Smooth muscle cell (in vitro differentiated cells): ENCODE data around the gene TPP1. TPM values are rescaled to one million over a fixed set of nuclear protein-coding genes. Genes with fewer than 3 reads are reported as not detected.
A peak's percentile ranks its signal among the peaks of the same experiment; 100 is the strongest.

Source experiments
- DNase-seq: peaks from one replicate; lab custom pipeline; 2025; ENCODE audit not compliant: unreplicated experiment; lab: John Stamatoyannopoulos, UW
- H2AFZ ChIP-seq: fragments of 200-600 bp; sonication (generic); 2 replicates; pipeline ENCODE4 v1.6.0; 2016; ENCODE audit warnings: antibody characterized with exemption, low read depth, mild to moderate bottlenecking
- H3F3A ChIP-seq: fragments of 200-600 bp; sonication (generic); 2 replicates; pipeline ENCODE4 v1.6.0; 2017; ENCODE audit warnings: antibody characterized with exemption, low read depth
- H3K27ac ChIP-seq: fragments of 200-600 bp; sonication (generic); 2 replicates; pipeline ENCODE4 v1.5.1; 2016; ENCODE audit warnings: low read depth, mild to moderate bottlenecking
- H3K27me3 ChIP-seq: fragments of 200-600 bp; sonication (generic); 2 replicates; pipeline ENCODE4 v1.6.1; 2016; ENCODE audit warnings: low read depth, mild to moderate bottlenecking
- H3K36me3 ChIP-seq: fragments of 200-600 bp; sonication (generic); 2 replicates; pipeline ENCODE4 v1.5.1; 2016; ENCODE audit warnings: low read depth
- H3K4me1 ChIP-seq: fragments of 200-600 bp; sonication (generic); 2 replicates; pipeline ENCODE4 v1.5.1; 2016; ENCODE audit warnings: low read depth
- H3K4me2 ChIP-seq: fragments of 200-600 bp; sonication (generic); 2 replicates; pipeline ENCODE4 v1.6.0; 2016; ENCODE audit warnings: mild to moderate bottlenecking
- H3K4me3 ChIP-seq: fragments of 200-600 bp; sonication (generic); 2 replicates; pipeline ENCODE4 v1.5.1; 2016; ENCODE audit warnings: mild to moderate bottlenecking
- H3K79me2 ChIP-seq: fragments of 200-600 bp; sonication (generic); 2 replicates; pipeline ENCODE4 v1.6.0; 2016; ENCODE audit warnings: low read depth, mild to moderate bottlenecking
- H3K9ac ChIP-seq: fragments of 200-600 bp; sonication (generic); 2 replicates; pipeline ENCODE4 v1.6.0; 2016; ENCODE audit warnings: low read depth
- H3K9me3 ChIP-seq: fragments of 200-600 bp; sonication (generic); replicated peaks from 2 replicates; pipeline ENCODE4 v1.5.1; 2016; ENCODE audit warnings: low read depth
- H4K20me1 ChIP-seq: fragments of 200-600 bp; sonication (generic); 2 replicates; pipeline ENCODE4 v1.6.0; 2016; ENCODE audit warnings: low read depth
- CTCF ChIP-seq: fragments of 200-600 bp; sonication (generic); IDR thresholded peaks from 2 replicates; pipeline ENCODE4 v1.5.1; 2017; ENCODE audit warnings: borderline replicate concordance, mild to moderate bottlenecking, antibody characterized with exemption; ENCODE audit not compliant: insufficient read depth, poor library complexity, severe bottlenecking
- WGBS: methylation state at CpG from one replicate; pipeline ENCODE4 v1.1.7; 2016; ENCODE audit warnings: low lambda C conversion rate; 5-methylcytosine and 5-hydroxymethylcytosine counted together
- polyA plus RNA-seq: library from polyadenylated mRNA; unstranded; fragments of >200 nt; fragmentation: Nextera tagmentation; extraction: Ambion mirVana; gene quantifications from 2 replicates; pipeline ENCODE4 v1.2.1, GENCODE V29; 2016
- total RNA-seq: library from RNA; depleted of rRNA; stranded (reverse); fragments of >200 nt; gene quantifications from 2 replicates; pipeline ENCODE4 v1.2.3, GENCODE V29; 2014

The TPP1 gene
- total and polyA plus RNA-seq, 2 experiments from 2014 or later = 37.3 to 55.4 TPM

- 98% methylated on average over 3 of the region's 3 CpGs for WGBS
- Histone ChIP-seq H3K4me2 (peak overlapping the region; percentile 96), H3K9ac (peak overlapping the region; percentile 90), H3K27ac (peak overlapping the region; percentile 99), H4K20me1 (no peaks in the 10 kb centered on the region), H2AFZ (no peak overlapping the region), H3K27me3 (no peaks in the 10 kb centered on the region), H3K79me2 (peaks cover 31% of the 10 kb centered on the region), H3K4me1 (peaks cover 13% of the 10 kb centered on the region), H3K36me3 (no peaks in the 10 kb centered on the region), H3F3A (peaks cover 35% of the 10 kb centered on the region), H3K9me3 (no peaks in the 10 kb centered on the region), H3K4me3 (no peak overlapping the region)
- DNase-seq = no peak
- no peak for TF ChIP-seq CTCF
These were observed 5.7 kb downstream of the TPP1 start for GRCh38 chr11:6613496-6613895.

GRCh38 chr11:6612213-6613041, 6.8 kb downstream of the TPP1 start, which contains the start of gene TAF10:
Gene TAF10, minus strand, starts transcription at chr11:6612216. Its CDS starts 27 bp downstream, at chr11:6612189.
- Histone ChIP-seq H2AFZ (peak within 1 kb of the TSS; percentile 49), H3K36me3 (no peaks in the 10 kb centered on the region), H3F3A (peaks cover 42% of the 10 kb centered on the region), H3K79me2 (peaks cover 41% of the 10 kb centered on the region), H3K9me3 (no peaks in the 10 kb centered on the region), H3K27me3 (no peaks in the 10 kb centered on the region), H3K4me3 (peak within 1 kb of the TSS; percentile 67), H3K27ac (peak within 1 kb of the TSS; percentile 99), H3K4me2 (peak within 1 kb of the TSS; percentile 96), H4K20me1 (peaks cover under 1% of the 10 kb centered on the region), H3K9ac (peak within 1 kb of the TSS; percentile 90), H3K4me1 (peaks cover 17% of the 10 kb centered on the region)
- peak; percentile 32 for TF ChIP-seq CTCF
- WGBS = 1% methylated on average over 51 of the region's 51 CpGs
- DNase-seq = peak; percentile 83

- Histone ChIP-seq H3F3A (peaks cover 46% of the 10 kb centered on the region), H3K4me1 (peaks cover 22% of the 10 kb centered on the region), H3K79me2 (peaks cover 41% of the 10 kb centered on the region), H3K27me3 (no peaks in the 10 kb centered on the region), H3K27ac (peak overlapping the region; percentile 99), H2AFZ (no peak overlapping the region), H3K9me3 (no peaks in the 10 kb centered on the region), H3K36me3 (no peaks in the 10 kb centered on the region), H4K20me1 (peaks cover 4% of the 10 kb centered on the region), H3K4me3 (peak overlapping the region; percentile 67), H3K4me2 (peak overlapping the region; percentile 90), H3K9ac (peak overlapping the region; percentile 90)
- no peak for TF ChIP-seq CTCF
- no peak for DNase-seq
- WGBS = 0% methylated on average over 10 of the region's 36 CpGs
These were observed 7.3 kb downstream of the TPP1 start for GRCh38 chr11:6611963-6612212.
